ENCODE results near the gene SYT10.
"Not testable (repeated sequence)": the region's sequence is repeated elsewhere in the genome, so short reads cannot be mapped to it uniquely, and the experiment has no call there.

Gene SYT10

GRCh38 chr12:33427071-33427470 is 12.5 kb downstream of the SYT10 start:
- H3K9me3 Mint-ChIP-seq, result peaks cover 5% of the 10 kb centered on the region
- no peaks in the 10 kb centered on the region for H3K27me3 Mint-ChIP-seq
- H3K4me3 Mint-ChIP-seq, result no peak overlapping the region
- H3K36me3 Mint-ChIP-seq, result no peaks in the 10 kb centered on the region
- H3K4me1 Mint-ChIP-seq, result no peaks in the 10 kb centered on the region
- no peak overlapping the region for H3K27ac Mint-ChIP-seq
- no peak for ATAC-seq

- Mint-ChIP-seq H3K9me3 (peaks cover under 1% of the 10 kb centered on the region), H3K4me3 (no peak overlapping the region), H3K4me1 (no peaks in the 10 kb centered on the region), H3K27me3 (no peaks in the 10 kb centered on the region), H3K27ac (no peak overlapping the region), H3K36me3 (no peaks in the 10 kb centered on the region)
- ATAC-seq, result no peak
These were observed 15.9 kb downstream of the SYT10 start for GRCh38 chr12:33423706-33424105.

GRCh38 chr12:33412410-33412809 is 27.2 kb downstream of the SYT10 start:
- H3K27ac Mint-ChIP-seq, H3K36me3 Mint-ChIP-seq, H3K9me3 Mint-ChIP-seq, H3K4me1 Mint-ChIP-seq, ATAC-seq, H3K27me3 Mint-ChIP-seq, H3K4me3 Mint-ChIP-seq: not testable (repeated sequence)

- Mint-ChIP-seq H3K4me1 (no peaks in the 10 kb centered on the region), H3K27me3 (no peaks in the 10 kb centered on the region), H3K9me3 (peaks cover 4% of the 10 kb centered on the region), H3K4me3 (no peak overlapping the region), H3K36me3 (no peaks in the 10 kb centered on the region), H3K27ac (no peak overlapping the region)
- ATAC-seq, result no peak
These were observed 56.1 kb downstream of the SYT10 start for GRCh38 chr12:33383503-33383902.

- Mint-ChIP-seq H3K4me3 (no peak overlapping the region), H3K4me1 (no peaks in the 10 kb centered on the region), H3K36me3 (no peaks in the 10 kb centered on the region), H3K9me3 (no peaks in the 10 kb centered on the region), H3K27me3 (no peaks in the 10 kb centered on the region), H3K27ac (no peak overlapping the region)
- ATAC-seq, result no peak
These were observed 63.5 kb downstream of the SYT10 start for GRCh38 chr12:33376153-33376552.

GRCh38 chr12:33370318-33370717 is 69.3 kb downstream of the SYT10 start:
- no peak for ATAC-seq
- no peak overlapping the region for H3K27ac Mint-ChIP-seq
- H3K4me3 Mint-ChIP-seq, result no peak overlapping the region
- H3K9me3 Mint-ChIP-seq, result no peaks in the 10 kb centered on the region
- no peaks in the 10 kb centered on the region for H3K4me1 Mint-ChIP-seq
- H3K27me3 Mint-ChIP-seq, result no peaks in the 10 kb centered on the region
- H3K36me3 Mint-ChIP-seq, result no peaks in the 10 kb centered on the region

GRCh38 chr12:33357181-33357580 is 82.4 kb downstream of the SYT10 start:
- no peaks in the 10 kb centered on the region for H3K27me3 Mint-ChIP-seq
- H3K4me3 Mint-ChIP-seq, result no peak overlapping the region
- peaks cover 2% of the 10 kb centered on the region for H3K9me3 Mint-ChIP-seq
- H3K27ac Mint-ChIP-seq, result no peak overlapping the region
- H3K36me3 Mint-ChIP-seq, result no peaks in the 10 kb centered on the region
- ATAC-seq, result no peak
- no peaks in the 10 kb centered on the region for H3K4me1 Mint-ChIP-seq

- no peak overlapping the region for H3K4me3 Mint-ChIP-seq
- H3K4me1 Mint-ChIP-seq, result no peaks in the 10 kb centered on the region
- no peaks in the 10 kb centered on the region for H3K27me3 Mint-ChIP-seq
- no peak for ATAC-seq
- no peak overlapping the region for H3K27ac Mint-ChIP-seq
- peaks cover 5% of the 10 kb centered on the region for H3K9me3 Mint-ChIP-seq
- no peaks in the 10 kb centered on the region for H3K36me3 Mint-ChIP-seq
These were observed 89.8 kb downstream of the SYT10 start for GRCh38 chr12:33349791-33350190.

- H3K27ac Mint-ChIP-seq, H3K9me3 Mint-ChIP-seq, H3K27me3 Mint-ChIP-seq, H3K36me3 Mint-ChIP-seq, H3K4me1 Mint-ChIP-seq, ATAC-seq, H3K4me3 Mint-ChIP-seq: not testable (repeated sequence)
These were observed 107.6 kb downstream of the SYT10 start for GRCh38 chr12:33331961-33332398.

GRCh38 chr12:33330940-33331339 is 108.7 kb downstream of the SYT10 start:
- Mint-ChIP-seq H3K4me3 (no peak overlapping the region), H3K27ac (no peak overlapping the region), H3K4me1 (no peaks in the 10 kb centered on the region)

More at GRCh38 chr12:33330940-33331339, 108.7 kb downstream of the SYT10 start:
- H3K27me3 Mint-ChIP-seq, result no peaks in the 10 kb centered on the region
- peaks cover 2% of the 10 kb centered on the region for H3K9me3 Mint-ChIP-seq
- H3K36me3 Mint-ChIP-seq, result no peaks in the 10 kb centered on the region
- ATAC-seq, result no peak
